HepG2 (cell line): Measurements from ENCODE around the gene CD81. TPM values are rescaled to one million over a fixed set of nuclear protein-coding genes. Genes with fewer than 3 reads are reported as not detected.
A peak's percentile ranks its signal among the peaks of the same experiment; 100 is the strongest.

Source experiments
- ATF7 ChIP-seq, 2 experiments: fragments of 450-650 bp in 1 of 2; sonication (generic) in 1 of 2; formaldehyde crosslinking in 1 of 2; IDR thresholded peaks; 2 replicates each; pipeline versions ENCODE4 v1.4.0 to v1.6.1; 2016 to 2020; ENCODE audit warnings: antibody characterized with exemption in 1 of 2, mild to moderate bottlenecking in 1 of 2, missing genetic modification reagents in 1 of 2
- E2F1 ChIP-seq: sonication (generic); formaldehyde crosslinking; IDR thresholded peaks from 2 replicates; pipeline ENCODE4 v1.5.0; 2020; ENCODE audit warnings: missing genetic modification reagents
- HMGA1 ChIP-seq: sonication (generic); formaldehyde crosslinking; conservative IDR thresholded peaks from 2 replicates; pipeline ENCODE4 v1.4.0; 2020; ENCODE audit warnings: missing genetic modification reagents
- IRF2 ChIP-seq: IDR thresholded peaks from 2 replicates; pipeline ENCODE4 v1.6.1; 2018; ENCODE audit warnings: missing genetic modification reagents, missing compliant biosample characterization
- KAT8 ChIP-seq: IDR thresholded peaks from 2 replicates; pipeline ENCODE4 v1.6.1; 2016; ENCODE audit warnings: missing genetic modification reagents, missing compliant biosample characterization
- NR0B2 ChIP-seq: sonication (generic); formaldehyde crosslinking; IDR thresholded peaks from 2 replicates; pipeline ENCODE4 v1.4.0; 2020; ENCODE audit warnings: mild to moderate bottlenecking, missing genetic modification reagents
- NR2F6 ChIP-seq, 2 experiments: IDR thresholded peaks; 2 replicates each; pipeline ENCODE4 v1.6.1; 2016; ENCODE audit warnings: antibody characterized with exemption in 1 of 2, mild to moderate bottlenecking in 1 of 2
- ONECUT2 ChIP-seq: sonication (generic); formaldehyde crosslinking; IDR thresholded peaks from 2 replicates; pipeline ENCODE4 v1.4.0; 2020; ENCODE audit warnings: missing genetic modification reagents
- SALL2 ChIP-seq: sonication (generic); formaldehyde crosslinking; IDR thresholded peaks from 2 replicates; pipeline ENCODE4 v1.8.1; 2023; ENCODE audit warnings: mild to moderate bottlenecking, missing genetic modification reagents, inconsistent platforms
- SRF ChIP-seq: IDR thresholded peaks from 2 replicates; pipeline ENCODE4 v1.6.1; 2011; ENCODE audit warnings: mild to moderate bottlenecking, low read depth, low read length, moderate library complexity
- ZBTB7A ChIP-seq: sonication (generic); formaldehyde crosslinking; IDR thresholded peaks from 2 replicates; pipeline ENCODE4 v1.8.0; 2022; ENCODE audit warnings: mild to moderate bottlenecking, missing genetic modification reagents
- ZHX1 ChIP-seq: sonication (generic); formaldehyde crosslinking; IDR thresholded peaks from 2 replicates; pipeline ENCODE4 v1.8.1; 2022; ENCODE audit warnings: low read depth, mild to moderate bottlenecking, missing genetic modification reagents
- ZIK1 ChIP-seq: sonication (generic); formaldehyde crosslinking; IDR thresholded peaks from 2 replicates; pipeline ENCODE4 v1.5.0; 2020; ENCODE audit warnings: mild to moderate bottlenecking, low read depth, missing genetic modification reagents, borderline replicate concordance
- ZNF280D ChIP-seq: sonication (generic); formaldehyde crosslinking; IDR thresholded peaks from 2 replicates; pipeline ENCODE4 v1.5.1; 2020; ENCODE audit warnings: mild to moderate bottlenecking, missing genetic modification reagents
- ZNF331 ChIP-seq: sonication (generic); formaldehyde crosslinking; IDR thresholded peaks from 2 replicates; pipeline ENCODE4 v1.4.0; 2020; ENCODE audit warnings: missing genetic modification reagents
- ZNF430 ChIP-seq: sonication (generic); formaldehyde crosslinking; IDR thresholded peaks from 2 replicates; pipeline ENCODE4 v1.9.0; 2021; ENCODE audit warnings: mild to moderate bottlenecking, missing genetic modification reagents
- ZNF543 ChIP-seq: sonication (generic); formaldehyde crosslinking; IDR thresholded peaks from 2 replicates; pipeline ENCODE4 v1.4.0; 2020; ENCODE audit warnings: mild to moderate bottlenecking, missing genetic modification reagents
- ZNF563 ChIP-seq: sonication (generic); formaldehyde crosslinking; IDR thresholded peaks from 2 replicates; pipeline ENCODE4 v1.8.0; 2022; ENCODE audit warnings: mild to moderate bottlenecking, moderate library complexity, missing genetic modification reagents
- ZNF704 ChIP-seq: sonication (generic); formaldehyde crosslinking; IDR thresholded peaks from 2 replicates; pipeline ENCODE4 v1.8.1; 2023; ENCODE audit warnings: mild to moderate bottlenecking, inconsistent platforms, moderate library complexity, missing genetic modification reagents, borderline replicate concordance
- ZNF883 ChIP-seq: sonication (generic); formaldehyde crosslinking; IDR thresholded peaks from 2 replicates; pipeline ENCODE4 v1.5.1; 2020; ENCODE audit warnings: mild to moderate bottlenecking, missing genetic modification reagents; ENCODE audit errors: not compliant biosample characterization
- polyA plus RNA-seq, 8 experiments: library from polyadenylated mRNA; depleted of rRNA in 3 of 8; stranded (reverse) in 7 of 8; unstranded in 1 of 8; fragments of >200 nt; fragmentation: Illumina TruSeq in 4 of 8; extraction: Trizol in 4 of 8; gene quantifications; 2 replicates each; pipeline versions ENCODE4 v1.2.1 to v1.2.3, GENCODE V29; 2011 to 2016; ENCODE audit warnings: low read depth in 4 of 8, missing spikeins in 1 of 8, mixed read lengths in 1 of 8; ENCODE audit not compliant: insufficient read depth in 1 of 8
- total RNA-seq, 5 experiments: library from RNA; depleted of rRNA; stranded (reverse); fragments of >200 nt; fragmentation: Illumina TruSeq; extraction: Trizol; gene quantifications; 2 replicates each; pipeline ENCODE4 v1.2.3, GENCODE V29; 2016; ENCODE audit warnings: low read depth in 1 of 5

CD81 gene
- total and polyA plus RNA-seq, 2 of the 13 experiments (the other 11 are each of a cell fraction or from before 2014, with no cell fraction given): not detected

GRCh38 chr11:2400069-2400761 is 23.1 kb downstream of the CD81 start, which contains the start of gene TSSC4 (continued):
- TF ChIP-seq ONECUT2 (CRISPR knock-in tag) (no peak), IRF2 (CRISPR knock-in tag) (peak; percentile 97), E2F1 (CRISPR knock-in tag) (no peak), ZNF883 (CRISPR knock-in tag) (peak; percentile 65), ZBTB7A (CRISPR knock-in tag) (peak; percentile 75), ZNF563 (CRISPR knock-in tag) (peak; percentile 75; the same call in 1 of the 2 replicates), HMGA1 (CRISPR knock-in tag) (no peak), ATF7 (IDR thresholded peaks at IDR 0.05) (peak; percentile 65), ATF7 (CRISPR knock-in tag; IDR thresholded peaks at IDR 0.05) (peak; percentile 67; the same call in 1 of the 2 replicates), ZNF331 (peak; percentile 89), KAT8 (CRISPR knock-in tag) (peak; percentile 99), ZNF704 (CRISPR knock-in tag) (no peak; the same call in 1 of the 2 replicates), ZNF543 (CRISPR knock-in tag) (peak; percentile 48), ZHX1 (peak; percentile 95), ZIK1 (CRISPR knock-in tag) (0 out of 2 replicates have a peak, but pooled peaks have one; percentile 81), NR2F6 (IDR thresholded peaks at IDR 0.05) (no peak), NR2F6 (CRISPR knock-in tag; IDR thresholded peaks at IDR 0.05) (0 out of 2 replicates have a peak, but pooled peaks have one; percentile 27), NR0B2 (peak; percentile 74; the same call in 1 of the 2 replicates), SRF (peak; percentile 56; the same call in 1 of the 2 replicates), ZNF430 (CRISPR knock-in tag) (peak; percentile 80; the same call in 1 of the 2 replicates), ZNF280D (CRISPR knock-in tag) (peak; percentile 77; the same call in 1 of the 2 replicates), SALL2 (CRISPR knock-in tag) (peak; percentile 93)
